Hair follicle dermal papilla cell (primary cell): Measurements from ENCODE around the gene TPH2. TPM values are rescaled to one million over a fixed set of nuclear protein-coding genes. Genes with fewer than 3 reads are reported as not detected.

ENCODE experiments used
- total RNA-seq: library from RNA; depleted of rRNA; stranded (reverse); fragments of >200 nt; gene quantifications from 2 replicates; pipeline ENCODE4 v1.2.3, GENCODE V29; 2012

Gene TPH2
- total RNA-seq: not detected in 2 replicates

GRCh38 chr12:71938728-71939385 is at the start of gene TPH2:
Gene TPH2 (plus strand): TSS chr12:71938845. CDS start chr12:71938987, 142 bp downstream.

Other genes starting within 250 kb of the TPH2 start
- gene RAB21, start 184.0 kb upstream of the TPH2 start, total RNA-seq: 22.4 and 23.1 TPM in 2 replicates
- 21.7 and 24.3 TPM in 2 replicates for gene TBC1D15, start 99.1 kb upstream of the TPH2 start, total RNA-seq